ENCODE results near the gene FNDC10. TPM values are rescaled to one million over a fixed set of nuclear protein-coding genes. Genes with fewer than 3 reads are reported as not detected.

FNDC10 gene
- total RNA-seq, 1 experiment from 2014 or later, result 15.2 TPM

GRCh38 chr1:1602968-1603506 is 3.1 kb upstream of the FNDC10 start:
- WGBS (ENCODE audit: extremely low coverage, insufficient read length, low lambda C conversion rate), result no CpG with 5 or more reads among the region's 13 CpGs
- no peak overlapping the region for H2BK120ac ChIP-seq (ENCODE audit: low read depth, low read length, poor library complexity, severe bottlenecking)
- no peak overlapping the region for H3K4ac ChIP-seq (ENCODE audit: low read depth, low read length)
- H2BK20ac ChIP-seq (ENCODE audit: low read depth, low read length, poor library complexity, severe bottlenecking), result no peak overlapping the region
- no peak overlapping the region for H4K5ac ChIP-seq (ENCODE audit: insufficient read length, low read depth, low read length)
- Mint-ChIP-seq H3K36me3 (ENCODE audit: insufficient read depth in 1 of 3, low read depth in 3 of 3) (no peaks in the 10 kb centered on the region), H3K4me1 (peaks cover 4 to 7% of the 10 kb centered on the region in 2 experiments; a peak in 3 of 4 replicates), H3K27ac (peak overlapping the region in 1 of 3 experiments; percentile 32; a peak in 1 of 7 replicates), H3K27me3 (ENCODE audit: low read depth) (peaks cover 55% of the 10 kb centered on the region), H3K4me3 (no peak overlapping the region), H3K9me3 (no peaks in the 10 kb centered on the region)
- H3K18ac ChIP-seq (ENCODE audit: insufficient read length, low read depth, low read length), result no peak overlapping the region
- no peak overlapping the region for H2BK12ac ChIP-seq (ENCODE audit: insufficient read length, low read depth, low read length)
- no peak overlapping the region for H3K27ac ChIP-seq (ENCODE audit: insufficient read length, low read depth, low read length)
- no peak overlapping the region; the same call in 1 of the 2 replicates for H3K14ac ChIP-seq (ENCODE audit: insufficient read depth, low read length)
- no peaks in the 10 kb centered on the region for H3K4me1 ChIP-seq (ENCODE audit: insufficient read depth, low read length)
- no peaks in the 10 kb centered on the region; the same call in 1 of the 2 replicates for H3K27me3 ChIP-seq (ENCODE audit: insufficient read depth, low read length)
- no peaks in the 10 kb centered on the region for H3K9me3 ChIP-seq (ENCODE audit: control insufficient read depth, low read depth, low read length)
- no peak overlapping the region for H3K9ac ChIP-seq (ENCODE audit: extremely low read depth, insufficient read length, low read length)
- no peak overlapping the region for H2BK15ac ChIP-seq (ENCODE audit: low read depth, low read length)
- H3K56ac ChIP-seq (ENCODE audit: insufficient read length, low read depth, low read length), result no peak overlapping the region
- TF ChIP-seq CTCF (conservative IDR thresholded peaks at IDR 0.05), result no peak
- no peaks in the 10 kb centered on the region for H3K79me2 ChIP-seq (ENCODE audit: insufficient read depth, low read length)
- H2AK5ac ChIP-seq (ENCODE audit: insufficient read length, low read length), result no peak overlapping the region
- no peak overlapping the region for H3T11ph ChIP-seq (ENCODE audit: low read length)
- no peak overlapping the region for H3K4me2 ChIP-seq (ENCODE audit: insufficient read depth, insufficient read length, low read length)
- no peak overlapping the region for H2BK5ac ChIP-seq (ENCODE audit: insufficient read length, low read length)
- H4K8ac ChIP-seq (replicated peaks; ENCODE audit: insufficient read length, low read depth, low read length), result no peak overlapping the region
- peaks cover 8% of the 10 kb centered on the region for H3K23me2 ChIP-seq (ENCODE audit: insufficient read length, low read depth, low read length, poor library complexity, severe bottlenecking)
- no peak overlapping the region for H3K23ac ChIP-seq (ENCODE audit: insufficient read length, low read depth, low read length)
- DNase-seq, result no peak
- H4K20me1 ChIP-seq (ENCODE audit: control insufficient read depth, insufficient read depth, insufficient read length), result no peaks in the 10 kb centered on the region
- H2AFZ ChIP-seq (ENCODE audit: low read length), result no peak overlapping the region
- no peak overlapping the region for H4K91ac ChIP-seq (ENCODE audit: insufficient read length, low read depth, low read length)
- H3K79me1 ChIP-seq (ENCODE audit: insufficient read depth, low read depth, low read length, poor library complexity, severe bottlenecking), result no peaks in the 10 kb centered on the region
